Endothelial cell of umbilical vein (primary cell): ENCODE results near the gene OASL.

ENCODE experiments used
- EZH2 ChIP-seq: IDR thresholded peaks from 2 replicates; pipeline ENCODE4 v1.6.1; 2012; ENCODE audit warnings: borderline replicate concordance, low read depth, mild to moderate bottlenecking, moderate library complexity, low read length, inconsistent platforms; ENCODE audit not compliant: severe bottlenecking
- FOS ChIP-seq: IDR thresholded peaks from 2 replicates; pipeline ENCODE4 v1.6.1; 2011; ENCODE audit warnings: mild to moderate bottlenecking, low read length, moderate library complexity, borderline replicate concordance; ENCODE audit not compliant: insufficient read depth
- GATA2 ChIP-seq: IDR thresholded peaks from 2 replicates; pipeline ENCODE4 v1.7.0; 2011; ENCODE audit warnings: low read depth, mild to moderate bottlenecking, moderate library complexity, mixed read lengths, low read length; ENCODE audit not compliant: insufficient read length, insufficient read depth
- MYC ChIP-seq: IDR thresholded peaks from one replicate; pipeline ENCODE4 v1.6.1; 2011; ENCODE audit warnings: mild to moderate bottlenecking, low read depth, low read length
- POLR2A ChIP-seq: IDR thresholded peaks from 2 replicates; pipeline ENCODE4 v1.6.1; 2012; ENCODE audit warnings: low read depth, mild to moderate bottlenecking, control low read depth, low read length
- POLR2AphosphoS5 ChIP-seq: IDR thresholded peaks from 2 replicates; pipeline ENCODE4 v1.6.1; 2012; ENCODE audit warnings: low read depth, mild to moderate bottlenecking, control low read depth, low read length, moderate library complexity; ENCODE audit not compliant: insufficient read depth
- TF ChIP-seq, protein P1 (sequence below), 2 donors: IDR thresholded peaks; 1 replicate in 1 of 2; 2 replicates in 1 of 2; pipeline ENCODE4 v1.5.1; 2011; ENCODE audit warnings: low read length in 2 of 2, mild to moderate bottlenecking in 2 of 2, moderate library complexity in 2 of 2, control low read depth in 1 of 2, inconsistent platforms in 1 of 2, low read depth in 1 of 2; ENCODE audit not compliant: insufficient read depth in 1 of 2; ENCODE audit errors: extremely low read depth in 1 of 2
- TF ChIP-seq, protein P2 (sequence below): IDR thresholded peaks from 2 replicates; pipeline ENCODE4 v1.6.1; 2011; ENCODE audit not compliant: insufficient read depth, insufficient read length

DNA sequence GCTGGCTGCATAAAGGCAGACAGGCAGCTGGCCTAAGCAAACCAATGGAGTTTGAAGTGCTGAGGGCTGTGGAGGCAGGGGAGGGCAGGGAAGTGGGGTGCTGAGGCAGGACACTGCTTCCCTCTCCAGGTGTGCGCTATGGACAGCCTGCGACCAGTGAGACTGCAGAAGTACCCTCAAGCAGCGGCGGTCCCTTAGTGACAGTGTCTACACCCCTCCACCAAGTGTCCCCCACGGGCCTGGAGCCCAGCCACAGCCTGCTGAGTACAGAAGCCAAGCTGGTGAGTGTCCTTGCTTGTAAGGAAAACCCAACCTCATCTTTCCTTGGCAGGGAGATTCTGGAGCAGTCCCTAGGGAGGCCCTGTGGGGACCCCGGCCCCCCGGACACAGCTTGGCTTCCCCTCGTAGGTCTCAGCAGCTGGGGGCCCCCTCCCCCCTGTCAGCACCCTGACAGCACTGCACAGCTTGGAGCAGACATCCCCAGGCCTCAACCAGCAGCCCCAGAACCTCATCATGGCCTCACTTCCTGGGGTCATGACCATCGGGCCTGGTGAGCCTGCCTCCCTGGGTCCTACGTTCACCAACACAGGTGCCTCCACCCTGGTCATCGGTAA, 42.8 kb downstream of the OASL start:
- TF ChIP-seq, protein P1, sequence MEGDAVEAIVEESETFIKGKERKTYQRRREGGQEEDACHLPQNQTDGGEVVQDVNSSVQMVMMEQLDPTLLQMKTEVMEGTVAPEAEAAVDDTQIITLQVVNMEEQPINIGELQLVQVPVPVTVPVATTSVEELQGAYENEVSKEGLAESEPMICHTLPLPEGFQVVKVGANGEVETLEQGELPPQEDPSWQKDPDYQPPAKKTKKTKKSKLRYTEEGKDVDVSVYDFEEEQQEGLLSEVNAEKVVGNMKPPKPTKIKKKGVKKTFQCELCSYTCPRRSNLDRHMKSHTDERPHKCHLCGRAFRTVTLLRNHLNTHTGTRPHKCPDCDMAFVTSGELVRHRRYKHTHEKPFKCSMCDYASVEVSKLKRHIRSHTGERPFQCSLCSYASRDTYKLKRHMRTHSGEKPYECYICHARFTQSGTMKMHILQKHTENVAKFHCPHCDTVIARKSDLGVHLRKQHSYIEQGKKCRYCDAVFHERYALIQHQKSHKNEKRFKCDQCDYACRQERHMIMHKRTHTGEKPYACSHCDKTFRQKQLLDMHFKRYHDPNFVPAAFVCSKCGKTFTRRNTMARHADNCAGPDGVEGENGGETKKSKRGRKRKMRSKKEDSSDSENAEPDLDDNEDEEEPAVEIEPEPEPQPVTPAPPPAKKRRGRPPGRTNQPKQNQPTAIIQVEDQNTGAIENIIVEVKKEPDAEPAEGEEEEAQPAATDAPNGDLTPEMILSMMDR (IDR thresholded peaks at IDR 0.05; ENCODE audit: extremely low read depth in 1 of 2, insufficient read depth in 1 of 2, low read depth in 1 of 2, low read length in 2 of 2) = no peak
- TF ChIP-seq POLR2AphosphoS5 (no peak), POLR2A (no peak), EZH2 (no peak), GATA2 (no peak), MYC (no peak), FOS (no peak)
- TF ChIP-seq, protein P2, sequence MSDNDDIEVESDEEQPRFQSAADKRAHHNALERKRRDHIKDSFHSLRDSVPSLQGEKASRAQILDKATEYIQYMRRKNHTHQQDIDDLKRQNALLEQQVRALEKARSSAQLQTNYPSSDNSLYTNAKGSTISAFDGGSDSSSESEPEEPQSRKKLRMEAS = no peak
